ENCODE results near the gene ESF1.

GRCh38 chr20:13770141-13770540 lies 14.6 kb downstream of the ESF1 start:
- TF ChIP-seq, protein P1, sequence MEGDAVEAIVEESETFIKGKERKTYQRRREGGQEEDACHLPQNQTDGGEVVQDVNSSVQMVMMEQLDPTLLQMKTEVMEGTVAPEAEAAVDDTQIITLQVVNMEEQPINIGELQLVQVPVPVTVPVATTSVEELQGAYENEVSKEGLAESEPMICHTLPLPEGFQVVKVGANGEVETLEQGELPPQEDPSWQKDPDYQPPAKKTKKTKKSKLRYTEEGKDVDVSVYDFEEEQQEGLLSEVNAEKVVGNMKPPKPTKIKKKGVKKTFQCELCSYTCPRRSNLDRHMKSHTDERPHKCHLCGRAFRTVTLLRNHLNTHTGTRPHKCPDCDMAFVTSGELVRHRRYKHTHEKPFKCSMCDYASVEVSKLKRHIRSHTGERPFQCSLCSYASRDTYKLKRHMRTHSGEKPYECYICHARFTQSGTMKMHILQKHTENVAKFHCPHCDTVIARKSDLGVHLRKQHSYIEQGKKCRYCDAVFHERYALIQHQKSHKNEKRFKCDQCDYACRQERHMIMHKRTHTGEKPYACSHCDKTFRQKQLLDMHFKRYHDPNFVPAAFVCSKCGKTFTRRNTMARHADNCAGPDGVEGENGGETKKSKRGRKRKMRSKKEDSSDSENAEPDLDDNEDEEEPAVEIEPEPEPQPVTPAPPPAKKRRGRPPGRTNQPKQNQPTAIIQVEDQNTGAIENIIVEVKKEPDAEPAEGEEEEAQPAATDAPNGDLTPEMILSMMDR (IDR thresholded peaks at IDR 0.05) = no peak
- no peak for TF ChIP-seq POLR2A (IDR thresholded peaks at IDR 0.05)

Measured in adrenal gland (tissue), 5 donors.